Esophagus (tissue), 2 donors: Measurements from ENCODE around the gene TMPRSS9. TPM values are rescaled to one million over a fixed set of nuclear protein-coding genes. Genes with fewer than 3 reads are reported as not detected.

Experiments
- H3K27ac ChIP-seq, 2 donors: one replicate each; pipeline ENCODE4 v1.5.1; 2013; ENCODE audit warnings: low read depth in 2 of 2, mild to moderate bottlenecking in 2 of 2, inconsistent platforms in 1 of 2, low read length in 1 of 2, moderate library complexity in 1 of 2
- H3K27me3 ChIP-seq, 2 donors: one replicate each; pipeline ENCODE4 v1.6.1; 2013; ENCODE audit warnings: low read length in 2 of 2, control low read depth in 1 of 2, mild to moderate bottlenecking in 1 of 2; ENCODE audit not compliant: insufficient read depth in 2 of 2, control insufficient read depth in 1 of 2
- H3K36me3 ChIP-seq, 2 donors: one replicate each; pipeline ENCODE4 v1.6.1; 2013; ENCODE audit warnings: low read length in 1 of 2; ENCODE audit not compliant: control insufficient read depth in 2 of 2, insufficient read depth in 2 of 2
- H3K4me1 ChIP-seq, 2 donors: one replicate each; pipeline ENCODE4 v1.6.1; 2013; ENCODE audit warnings: low read length in 1 of 2; ENCODE audit not compliant: control insufficient read depth in 2 of 2, insufficient read depth in 2 of 2
- H3K4me3 ChIP-seq, 2 donors: one replicate each; pipeline ENCODE4 v1.5.1; 2013; ENCODE audit warnings: low read length in 2 of 2, mild to moderate bottlenecking in 2 of 2, low read depth in 1 of 2, moderate library complexity in 1 of 2
- H3K9me3 ChIP-seq, 2 donors: one replicate each; pipeline ENCODE4 v1.6.1; 2013; ENCODE audit warnings: mild to moderate bottlenecking in 2 of 2, low read depth in 1 of 2, low read length in 1 of 2, moderate library complexity in 1 of 2; ENCODE audit not compliant: control insufficient read depth in 2 of 2, insufficient read depth in 1 of 2
- WGBS, 2 donors: extraction: QIAGEN DNeasy Blood & Tissue Kit; methylation state at CpG; one replicate each; pipeline ENCODE4 v1.1.7; 2013; 5-methylcytosine and 5-hydroxymethylcytosine counted together
- polyA plus RNA-seq, 2 donors: library from polyadenylated mRNA; stranded (reverse); fragments of 200-250 nt; gene quantifications; one replicate each; pipeline ENCODE4 v1.2.3, GENCODE V29; 2013
- donor health status: healthy with polysubstance abuse.
- donor health status: Bipolar disorder and iron deficiency.

TMPRSS9 gene
- polyA plus RNA-seq, 2 donors, result 0.04 TPM; not detected in 1

DNA sequence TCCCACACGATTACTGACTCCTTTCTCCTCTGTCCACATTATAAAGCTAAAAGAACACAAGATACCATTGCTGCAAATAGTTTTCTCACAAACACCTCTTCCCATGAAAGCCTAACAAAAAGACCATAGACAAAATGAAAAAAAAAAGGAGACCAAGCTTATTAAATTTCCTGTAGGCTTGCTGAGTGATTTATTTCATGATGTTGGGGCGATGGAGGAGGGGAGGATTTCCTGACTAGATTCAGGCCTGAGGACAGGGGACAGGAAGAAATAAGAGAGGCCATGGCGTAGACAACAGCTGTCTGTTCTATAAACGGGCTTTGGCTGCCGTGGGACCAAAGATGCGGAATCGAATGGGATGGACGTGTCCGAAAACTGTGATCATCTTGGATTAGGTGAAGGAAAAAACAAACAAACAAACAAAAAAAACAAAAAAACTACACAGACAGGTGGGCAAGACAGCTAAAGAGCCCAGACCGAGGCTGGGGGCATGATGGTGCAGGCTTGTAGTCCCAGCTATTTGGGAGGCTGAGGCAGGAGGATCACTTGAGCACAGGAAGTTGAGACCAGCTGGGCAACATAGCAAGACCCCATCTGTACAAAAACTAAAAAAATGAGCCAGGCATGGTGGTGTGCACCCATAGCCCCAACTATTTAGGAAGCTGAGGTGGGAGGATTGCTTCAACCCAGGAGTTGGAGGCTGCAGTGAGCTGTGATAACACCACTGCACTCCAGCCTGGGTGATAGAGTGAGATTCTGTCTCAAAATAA lies 5.3 kb downstream of the TMPRSS9 start:
- Histone ChIP-seq H3K27me3 (no peaks in the 10 kb centered on the region), H3K4me3 (no peak overlapping the region), H3K27ac (no peak overlapping the region), H3K4me1 (no peaks in the 10 kb centered on the region), H3K36me3 (no peaks in the 10 kb centered on the region), H3K9me3 (peaks cover 3 to 5% of the 10 kb centered on the region in 2 donors)
- 66 to 78% methylated on average over 10 of the region's 10 CpGs for WGBS, 2 donors

DNA sequence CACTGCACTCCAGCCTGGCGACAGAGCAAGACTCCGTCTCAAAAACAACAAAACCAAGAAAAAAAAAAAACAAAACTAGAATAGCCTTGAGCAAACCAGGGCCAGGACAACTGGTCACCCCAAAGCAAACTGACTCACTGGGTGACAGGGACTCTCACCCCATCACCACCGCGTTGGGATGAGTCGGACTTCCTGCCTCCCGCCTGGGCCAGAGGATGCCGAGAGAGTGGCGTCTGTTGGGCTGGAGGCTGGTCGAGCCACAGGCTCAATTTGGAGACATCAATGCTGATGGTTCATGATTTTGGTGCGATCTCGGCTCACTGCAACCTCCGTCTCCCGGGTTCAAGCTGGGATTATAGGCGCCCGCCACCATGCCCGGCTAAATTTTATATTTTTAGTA lies 11.6 kb downstream of the TMPRSS9 start:
- Histone ChIP-seq H3K9me3 (peaks cover 0 to 3% of the 10 kb centered on the region in 2 donors), H3K36me3 (no peaks in the 10 kb centered on the region), H3K27me3 (no peaks in the 10 kb centered on the region), H3K4me1 (no peaks in the 10 kb centered on the region), H3K27ac (no peak overlapping the region), H3K4me3 (no peak overlapping the region)
- WGBS, 2 donors, result 79 to 80% methylated on average over 16 of the region's 16 CpGs

GRCh38 chr19:2372076-2372612 lies 12.1 kb downstream of the TMPRSS9 start:
- Histone ChIP-seq H3K9me3 (peaks cover 0 to 3% of the 10 kb centered on the region in 2 donors), H3K27ac (no peak overlapping the region), H3K36me3 (no peaks in the 10 kb centered on the region), H3K4me3 (no peak overlapping the region), H3K4me1 (no peaks in the 10 kb centered on the region), H3K27me3 (no peaks in the 10 kb centered on the region)
- WGBS, 2 donors, result 42 to 58% methylated on average over 11 of the region's 11 CpGs

- no peaks in the 10 kb centered on the region for H3K36me3 ChIP-seq
- no peak overlapping the region for H3K4me3 ChIP-seq
- H3K9me3 ChIP-seq, result peaks cover 1 to 2% of the 10 kb centered on the region in 2 donors
- 78 to 84% methylated on average over 13 of the region's 13 CpGs for WGBS, 2 donors
- no peak overlapping the region for H3K27ac ChIP-seq
- H3K4me1 ChIP-seq, result no peaks in the 10 kb centered on the region
- no peaks in the 10 kb centered on the region for H3K27me3 ChIP-seq
Observed at GRCh38 chr19:2374808-2375207, 14.7 kb downstream of the TMPRSS9 start.

GRCh38 chr19:2375353-2376121 lies 15.5 kb downstream of the TMPRSS9 start:
- no peak overlapping the region for H3K4me3 ChIP-seq
- no peaks in the 10 kb centered on the region for H3K4me1 ChIP-seq
- no peaks in the 10 kb centered on the region for H3K36me3 ChIP-seq
- no peak overlapping the region for H3K27ac ChIP-seq
- H3K9me3 ChIP-seq, result peaks cover 0 to 5% of the 10 kb centered on the region in 2 donors
- no peaks in the 10 kb centered on the region for H3K27me3 ChIP-seq
- 82 to 83% methylated on average over 7 of the region's 7 CpGs for WGBS, 2 donors

GRCh38 chr19:2376784-2377519 lies 16.9 kb downstream of the TMPRSS9 start:
- no peaks in the 10 kb centered on the region for H3K27me3 ChIP-seq
- H3K4me1 ChIP-seq, result no peaks in the 10 kb centered on the region
- no peaks in the 10 kb centered on the region for H3K36me3 ChIP-seq
- H3K4me3 ChIP-seq, result no peak overlapping the region
- 72 to 75% methylated on average over 15 of the region's 15 CpGs for WGBS, 2 donors
- peaks cover 0 to 9% of the 10 kb centered on the region in 2 donors for H3K9me3 ChIP-seq
- no peak overlapping the region for H3K27ac ChIP-seq

DNA sequence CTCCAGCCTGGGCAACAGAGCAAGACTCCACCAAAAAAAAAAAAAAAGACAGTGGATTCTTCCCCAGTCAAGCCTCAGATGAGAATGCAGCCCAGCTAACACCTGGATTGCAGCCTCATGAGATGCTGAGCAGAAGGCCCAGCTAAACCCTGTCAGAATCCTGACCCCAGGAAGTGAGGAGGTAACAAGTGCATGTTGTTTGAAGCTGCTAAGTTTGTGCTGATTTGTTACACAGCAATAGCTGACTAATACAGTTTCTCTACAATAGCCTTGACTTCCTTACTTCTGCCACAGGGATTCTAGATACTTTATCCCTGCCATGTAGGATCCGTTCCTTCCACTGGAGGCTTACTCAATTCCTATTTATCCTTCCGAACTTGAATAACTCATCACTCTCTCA lies 20.5 kb downstream of the TMPRSS9 start:
- Histone ChIP-seq H3K9me3 (peaks cover 0 to 9% of the 10 kb centered on the region in 2 donors), H3K4me1 (peaks cover 3 to 5% of the 10 kb centered on the region in 2 donors), H3K27me3 (no peaks in the 10 kb centered on the region), H3K36me3 (no peaks in the 10 kb centered on the region), H3K27ac (no peak overlapping the region), H3K4me3 (no peak overlapping the region)
- WGBS, 2 donors, result 94 to 95% methylated on average over 2 of the region's 2 CpGs

- no peak overlapping the region for H3K27ac ChIP-seq
- WGBS, 2 donors, result 52 to 56% methylated on average over 18 of the region's 18 CpGs
- H3K4me1 ChIP-seq, result peaks cover 3 to 5% of the 10 kb centered on the region in 2 donors
- peaks cover 0 to 9% of the 10 kb centered on the region in 2 donors for H3K9me3 ChIP-seq
- no peak overlapping the region for H3K4me3 ChIP-seq
- H3K27me3 ChIP-seq, result no peaks in the 10 kb centered on the region
- H3K36me3 ChIP-seq, result no peaks in the 10 kb centered on the region
Observed at GRCh38 chr19:2381148-2381820, 21.2 kb downstream of the TMPRSS9 start.
